K562 (cell line): ENCODE measurements around the gene BRAT1. TPM values are rescaled to one million over a fixed set of nuclear protein-coding genes. Genes with fewer than 3 reads are reported as not detected.

Source experiments
- ATAC-seq: fragments of 200-7000 bp; cut with Tn5 transposase; 3 replicates; pipeline ENCODE4 v1.9.1; 2020; ENCODE audit warnings: moderate library complexity
- BruUV-seq: library from RNA; stranded (reverse); fragments of 400-500 nt; replicated peaks from 2 replicates; lab custom pipeline; 2021; lab: Mats Ljungman, UMichigan
- CTCF ChIA-PET: fragments of 300-600 bp; formaldehyde crosslinking; extraction: SDS; loops from one replicate; lab custom pipeline; 2021; ENCODE audit warnings: low intra/inter-chr PET ratio; lab: Yijun Ruan, JAX
- POLR2A ChIA-PET: fragments of 300-600, 350-650 bp; sonication (Branson Sonifier 250); formaldehyde crosslinking; extraction: SDS; loops from one replicate; lab custom pipeline; 2021; ENCODE audit warnings: antibody characterized with exemption, inconsistent platforms; lab: Yijun Ruan, JAX
- DNase-seq, 4 experiments: peaks; one replicate each; pipeline versions ENCODE4 v3.0.0 to v3.0.0-alpha.2; 2011 to 2018; ENCODE audit warnings: low spot score in 3 of 4, mixed read lengths in 3 of 4; ENCODE audit errors: extremely low read depth in 1 of 4
- FAIRE-seq: peaks from 2 replicates; lab custom pipeline; 2011; peaks lifted over from hg19 to GRCh38; lab: Jason Lieb, UNC
- H2AFZ ChIP-seq: 2 replicates; pipeline ENCODE4 v1.6.0; 2011; ENCODE audit warnings: low read depth, low read length, control low read depth, inconsistent platforms
- H3K27ac ChIP-seq: fragments of 200-600 bp; 3 replicates; pipeline ENCODE4 v1.8.0; 2011; ENCODE audit warnings: low read depth, mild to moderate bottlenecking, control low read depth, inconsistent platforms, low read length, moderate library complexity, mixed read lengths; ENCODE audit errors: extremely low read depth
- H3K27me3 ChIP-seq, 2 experiments: fragments of 300-600 bp in 1 of 2; 2 replicates in 1 of 2; 3 replicates in 1 of 2; pipeline versions ENCODE4 v1.6.0 to v1.8.0; 2011; ENCODE audit warnings: inconsistent platforms in 2 of 2, low read length in 2 of 2, mild to moderate bottlenecking in 1 of 2, mixed read lengths in 1 of 2, moderate library complexity in 1 of 2; ENCODE audit not compliant: control insufficient read depth in 2 of 2, insufficient read depth in 2 of 2
- H3K36me3 ChIP-seq: fragments of 300-600 bp; 3 replicates; pipeline ENCODE4 v1.8.0; 2011; ENCODE audit warnings: mild to moderate bottlenecking, low read length, inconsistent platforms; ENCODE audit not compliant: control insufficient read depth, insufficient read depth
- H3K4me1 ChIP-seq, 2 experiments: fragments of 200-600 bp in 1 of 2; replicated peaks in 1 of 2; 2 replicates in 1 of 2; 3 replicates in 1 of 2; pipeline versions ENCODE4 v1.5.1 to v1.8.0; 2011; ENCODE audit warnings: inconsistent platforms in 2 of 2, low read length in 2 of 2, mild to moderate bottlenecking in 1 of 2, mixed read lengths in 1 of 2, moderate library complexity in 1 of 2; ENCODE audit not compliant: control insufficient read depth in 2 of 2, insufficient read depth in 2 of 2
- H3K4me2 ChIP-seq: 2 replicates; pipeline ENCODE4 v1.6.1; 2011; ENCODE audit warnings: low read length, control low read depth, inconsistent platforms, mixed read lengths; ENCODE audit not compliant: insufficient read depth
- H3K4me3 ChIP-seq: fragments of 200-600 bp; sonication (generic), shearing (Covaris generic); 2 replicates; pipeline ENCODE4 v1.5.1; 2016; ENCODE audit warnings: control low read depth, inconsistent platforms
- H3K79me2 ChIP-seq: fragments of 200-600 bp; 3 replicates; pipeline ENCODE4 v1.8.0; 2011; ENCODE audit warnings: low read length, inconsistent platforms; ENCODE audit not compliant: control insufficient read depth, insufficient read depth
- H3K9ac ChIP-seq, 2 experiments: 2 replicates each; pipeline versions ENCODE4 v1.6.0 to v1.6.1; 2011; ENCODE audit warnings: low read depth in 2 of 2, low read length in 2 of 2, control low read depth in 1 of 2, inconsistent platforms in 1 of 2, mild to moderate bottlenecking in 1 of 2, mixed read lengths in 1 of 2; ENCODE audit not compliant: insufficient read depth in 1 of 2
- H3K9me1 ChIP-seq: one replicate; pipeline ENCODE4 v1.6.0; 2011; ENCODE audit warnings: inconsistent platforms, mild to moderate bottlenecking, low read length, moderate library complexity; ENCODE audit not compliant: control insufficient read depth, insufficient read depth
- H3K9me3 ChIP-seq: replicated peaks from 2 replicates; pipeline ENCODE4 v1.5.1; 2011; ENCODE audit warnings: low read depth, low read length, inconsistent platforms; ENCODE audit not compliant: control insufficient read depth, insufficient read depth
- H4K20me1 ChIP-seq: replicated peaks from 2 replicates; pipeline ENCODE4 v1.6.1; 2011; ENCODE audit warnings: low read length, inconsistent platforms, mixed read lengths; ENCODE audit not compliant: control insufficient read depth, insufficient read depth
- BRCA1 ChIP-seq, 2 experiments: fragments of 450-650 bp in 1 of 2; sonication (generic) in 1 of 2; formaldehyde crosslinking in 1 of 2; IDR thresholded peaks; 2 replicates each; pipeline versions ENCODE4 v1.5.0 to v1.6.1; 2017 to 2020; ENCODE audit warnings: mild to moderate bottlenecking in 1 of 2, missing genetic modification reagents in 1 of 2
- FOS ChIP-seq: IDR thresholded peaks from 3 replicates; pipeline ENCODE4 v1.6.1; 2011; ENCODE audit not compliant: insufficient read length; ENCODE audit errors: extremely low read depth
- FOXJ2 ChIP-seq: fragments of 200-800 bp; sonication (Bioruptor generic); IDR thresholded peaks from 2 replicates; pipeline ENCODE4 v1.6.1; 2016; ENCODE audit warnings: missing genetic modification characterization, missing compliant biosample characterization
- GATA2 ChIP-seq: sonication (generic); formaldehyde crosslinking; IDR thresholded peaks from 2 replicates; pipeline ENCODE4 v1.4.0; 2020; ENCODE audit warnings: mild to moderate bottlenecking, missing genetic modification reagents
- GATAD2B ChIP-seq: fragments of 450-650 bp; IDR thresholded peaks from 2 replicates; pipeline ENCODE4 v1.6.1; 2017; ENCODE audit warnings: mild to moderate bottlenecking, borderline replicate concordance
- LCOR ChIP-seq: sonication (generic); formaldehyde crosslinking; IDR thresholded peaks from 2 replicates; pipeline ENCODE4 v1.8.0; 2022; ENCODE audit warnings: mild to moderate bottlenecking, missing genetic modification reagents
- NEUROD1 ChIP-seq: fragments of 150-350 bp; IDR thresholded peaks from 2 replicates; pipeline ENCODE4 v1.6.1; 2014; ENCODE audit warnings: borderline replicate concordance, low read length, low read depth; ENCODE audit not compliant: partially characterized antibody
- NFXL1 ChIP-seq: fragments of 450-650 bp; formaldehyde crosslinking; IDR thresholded peaks from 2 replicates; pipeline ENCODE4 v1.4.0; 2021; ENCODE audit warnings: mild to moderate bottlenecking
- NR1H2 ChIP-seq: sonication (generic); formaldehyde crosslinking; IDR thresholded peaks from 2 replicates; pipeline ENCODE4 v1.4.0; 2020; ENCODE audit warnings: mild to moderate bottlenecking, missing genetic modification reagents
- PTTG1 ChIP-seq: fragments of 450-650 bp; IDR thresholded peaks from 2 replicates; pipeline ENCODE4 v1.6.1; 2016; ENCODE audit warnings: low read depth, mild to moderate bottlenecking, missing genetic modification characterization, missing compliant biosample characterization
- SRSF3 ChIP-seq: fragments of 200-400 bp; formaldehyde crosslinking; IDR thresholded peaks from 2 replicates; pipeline ENCODE4 v1.6.1; 2016; ENCODE audit warnings: mild to moderate bottlenecking, low read length, moderate library complexity; ENCODE audit not compliant: insufficient read depth
- THRA ChIP-seq: fragments of 450-650 bp; IDR thresholded peaks from 2 replicates; pipeline ENCODE4 v1.6.1; 2017; ENCODE audit warnings: mild to moderate bottlenecking, moderate library complexity
- ZBTB2 ChIP-seq: fragments of 450-650 bp; IDR thresholded peaks from 2 replicates; pipeline ENCODE4 v1.6.1; 2016; ENCODE audit warnings: antibody characterized with exemption
- ZBTB9 ChIP-seq: fragments of 450-650 bp; formaldehyde crosslinking; IDR thresholded peaks from 2 replicates; pipeline ENCODE4 v1.4.0; 2020; ENCODE audit warnings: mild to moderate bottlenecking, moderate library complexity
- ZC3H4 ChIP-seq: sonication (generic); formaldehyde crosslinking; IDR thresholded peaks from 2 replicates; pipeline ENCODE4 v1.9.0; 2021; ENCODE audit warnings: missing genetic modification reagents, borderline replicate concordance
- ZNF717 ChIP-seq: fragments of 250-450 bp; sonication (Bioruptor Pico); IDR thresholded peaks from 2 replicates; pipeline ENCODE4 v1.5.0; 2021
- ZNF830 ChIP-seq: fragments of 250-450 bp; sonication (Bioruptor Pico); IDR thresholded peaks from 2 replicates; pipeline ENCODE4 v1.5.0; 2021; ENCODE audit warnings: mild to moderate bottlenecking
- WGBS: fragments of 100-300 bp; shearing (Covaris generic); methylation state at CpG from one replicate; pipeline ENCODE4 v1.1.6; 2016; ENCODE audit warnings: low coverage, mixed read lengths; ENCODE audit not compliant: insufficient coverage; ENCODE audit errors: missing lambda C conversion rate; 5-methylcytosine and 5-hydroxymethylcytosine counted together
- in situ Hi-C: fragments of 300-500 bp; cut with MboI; formaldehyde crosslinking; loops from 4 replicates; pipeline ENCODE4 v1.15.0; 2018; ENCODE audit warnings: inconsistent platforms, mixed read lengths
- intact Hi-C: fragments of 100-400 bp; cut with micrococcal nuclease; formaldehyde crosslinking; loops from 2 replicates; pipeline ENCODE4 v1.14.2; 2022
- polyA plus RNA-seq, 8 experiments: library from polyadenylated mRNA; depleted of rRNA in 4 of 8; stranded (reverse) in 5 of 8; unstranded in 3 of 8; fragments of >200 nt; fragmentation: Nextera tagmentation in 2 of 8; fragmentation: Illumina TruSeq in 1 of 8; extraction: Ambion mirVana in 2 of 8; extraction: Trizol in 1 of 8; gene quantifications; 2 replicates each; pipeline versions ENCODE4 v1.2.1 to v1.2.3, GENCODE V29; 2011 to 2014; ENCODE audit warnings: inconsistent platforms in 1 of 8, missing spikeins in 1 of 8
- total RNA-seq, 7 experiments: library from RNA; depleted of rRNA in 6 of 7; stranded (reverse); fragments of >200 nt in 6 of 7; fragmentation: Illumina TruSeq in 2 of 7; extraction: Trizol in 2 of 7; gene quantifications; 2 replicates each; pipeline versions ENCODE4 v1.2.1 to v1.2.3, GENCODE V29; 2011 to 2021; ENCODE audit warnings: low replicate concordance in 1 of 7
- TF ChIP-seq, protein P1 (sequence below): fragments of 250-450 bp; sonication (Bioruptor Pico); IDR thresholded peaks from 2 replicates; pipeline ENCODE4 v1.5.0; 2021

The BRAT1 gene
- total and polyA plus RNA-seq, 9 of the 15 experiments (the other 6 are each of a cell fraction or from before 2014, with no cell fraction given) = 0.13 to 49.6 (median 10.5) TPM

- no peak for DNase-seq
- H3K9me3 ChIP-seq = no peaks in the 10 kb centered on the region
- in situ Hi-C loops = no loop called here
- POLR2A ChIA-PET = no interaction called here
- H3K4me3 ChIP-seq = no peak overlapping the region
- no peak overlapping the region for H2AFZ ChIP-seq
- H3K9ac ChIP-seq = no peak overlapping the region
- CTCF ChIA-PET = no interaction called here
- H3K4me2 ChIP-seq = no peak overlapping the region
- H3K9me1 ChIP-seq = no peaks in the 10 kb centered on the region
- TF ChIP-seq ZBTB9 (no peak), BRCA1 (IDR thresholded peaks at IDR 0.05) (no peak), BRCA1 (CRISPR knock-in tag; IDR thresholded peaks at IDR 0.05) (no peak), FOS (no peak), THRA (no peak), ZC3H4 (CRISPR knock-in tag) (no peak), LCOR (CRISPR knock-in tag) (no peak), SRSF3 (no peak), ZNF830 (CRISPR knock-in tag) (no peak), GATAD2B (no peak), ZBTB2 (no peak), ZNF717 (CRISPR knock-in tag) (no peak), GATA2 (no peak), NFXL1 (no peak), FOXJ2 (tag) (no peak), NR1H2 (no peak), PTTG1 (no peak), NEUROD1 (no peak)
- TF ChIP-seq, protein P1, sequence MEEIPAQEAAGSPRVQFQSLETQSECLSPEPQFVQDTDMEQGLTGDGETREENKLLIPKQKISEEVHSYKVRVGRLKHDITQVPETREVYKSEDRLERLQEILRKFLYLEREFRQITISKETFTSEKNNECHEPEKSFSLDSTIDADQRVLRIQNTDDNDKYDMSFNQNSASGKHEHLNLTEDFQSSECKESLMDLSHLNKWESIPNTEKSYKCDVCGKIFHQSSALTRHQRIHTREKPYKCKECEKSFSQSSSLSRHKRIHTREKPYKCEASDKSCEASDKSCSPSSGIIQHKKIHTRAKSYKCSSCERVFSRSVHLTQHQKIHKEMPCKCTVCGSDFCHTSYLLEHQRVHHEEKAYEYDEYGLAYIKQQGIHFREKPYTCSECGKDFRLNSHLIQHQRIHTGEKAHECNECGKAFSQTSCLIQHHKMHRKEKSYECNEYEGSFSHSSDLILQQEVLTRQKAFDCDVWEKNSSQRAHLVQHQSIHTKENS (CRISPR knock-in tag) = no peak
- TF ChIP-seq, all 486 proteins: peak for 0
- H4K20me1 ChIP-seq = no peaks in the 10 kb centered on the region
- H3K27ac ChIP-seq = no peak overlapping the region
- FAIRE-seq (no peak), ATAC-seq (no peak)
- no peaks in the 10 kb centered on the region for H3K27me3 ChIP-seq
- 94% methylated on average over 36 of the region's 73 CpGs for WGBS
- H3K79me2 ChIP-seq = no peaks in the 10 kb centered on the region
- no TSS peak for BruUV-seq
- intact Hi-C loops = no loop called here
- H3K36me3 ChIP-seq = peaks cover 9% of the 10 kb centered on the region; the same call in 1 of the 3 replicates
- peaks cover 0 to 15% of the 10 kb centered on the region in 2 experiments; a peak in 2 of 5 replicates for H3K4me1 ChIP-seq
Observed at GRCh38 chr7:2577914-2578680, 22.8 kb upstream of the BRAT1 start.
